ENCODE data around the gene CDON.
"Not testable (repeated sequence)": the region's sequence is repeated elsewhere in the genome, so short reads cannot be mapped to it uniquely, and the experiment has no call there.

Gene CDON

DNA sequence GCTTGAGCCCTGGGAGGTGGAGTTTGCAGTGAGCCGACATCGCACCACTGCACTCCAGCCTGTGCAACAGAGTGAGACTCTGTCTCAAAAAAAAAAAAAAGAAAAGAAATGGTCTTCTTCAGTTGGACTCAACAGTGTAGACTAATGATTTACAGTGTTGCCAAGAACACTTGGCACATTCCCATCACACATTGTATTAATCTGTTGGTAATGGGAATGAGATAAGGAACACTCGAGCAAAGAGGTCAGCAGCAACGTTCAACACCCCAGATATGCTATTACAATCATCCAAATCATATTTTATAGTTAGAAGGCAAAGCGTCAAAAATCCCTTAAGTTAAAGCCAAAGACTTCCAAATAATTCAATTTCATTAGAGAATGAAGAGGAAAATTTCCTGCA lies 14.5 kb downstream of the CDON start:
- no peak for DNase-seq

DNA sequence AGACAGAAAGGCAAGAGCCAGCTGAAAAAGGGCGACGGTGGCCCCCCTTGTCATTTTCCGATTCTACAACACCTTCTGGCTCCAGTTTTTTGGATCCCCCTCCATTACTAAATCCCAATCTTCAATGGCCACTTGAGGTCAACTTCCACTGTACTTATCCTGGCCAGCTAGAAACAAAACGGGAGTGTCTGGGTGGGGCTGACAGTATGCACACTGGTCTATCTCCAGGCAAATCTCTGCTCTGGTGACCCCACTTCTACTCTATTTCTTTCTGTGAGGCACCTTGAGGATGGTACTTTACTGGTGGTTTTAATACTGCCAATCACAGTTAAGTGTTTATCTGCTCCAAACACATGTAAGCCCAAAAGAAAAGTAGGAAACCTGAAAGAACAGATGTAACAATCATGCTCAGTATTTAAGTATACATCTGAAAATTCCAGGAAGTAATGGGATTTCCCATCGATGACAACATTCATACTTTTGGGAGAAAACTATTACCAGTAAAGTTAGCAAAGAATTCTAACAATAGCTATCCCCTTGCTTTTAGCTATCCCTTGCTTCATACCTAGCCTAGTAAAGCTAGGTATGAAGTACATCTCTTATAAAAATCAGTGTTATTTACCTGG lies 16.0 kb downstream of the CDON start:
- DNase-seq: no peak

DNA sequence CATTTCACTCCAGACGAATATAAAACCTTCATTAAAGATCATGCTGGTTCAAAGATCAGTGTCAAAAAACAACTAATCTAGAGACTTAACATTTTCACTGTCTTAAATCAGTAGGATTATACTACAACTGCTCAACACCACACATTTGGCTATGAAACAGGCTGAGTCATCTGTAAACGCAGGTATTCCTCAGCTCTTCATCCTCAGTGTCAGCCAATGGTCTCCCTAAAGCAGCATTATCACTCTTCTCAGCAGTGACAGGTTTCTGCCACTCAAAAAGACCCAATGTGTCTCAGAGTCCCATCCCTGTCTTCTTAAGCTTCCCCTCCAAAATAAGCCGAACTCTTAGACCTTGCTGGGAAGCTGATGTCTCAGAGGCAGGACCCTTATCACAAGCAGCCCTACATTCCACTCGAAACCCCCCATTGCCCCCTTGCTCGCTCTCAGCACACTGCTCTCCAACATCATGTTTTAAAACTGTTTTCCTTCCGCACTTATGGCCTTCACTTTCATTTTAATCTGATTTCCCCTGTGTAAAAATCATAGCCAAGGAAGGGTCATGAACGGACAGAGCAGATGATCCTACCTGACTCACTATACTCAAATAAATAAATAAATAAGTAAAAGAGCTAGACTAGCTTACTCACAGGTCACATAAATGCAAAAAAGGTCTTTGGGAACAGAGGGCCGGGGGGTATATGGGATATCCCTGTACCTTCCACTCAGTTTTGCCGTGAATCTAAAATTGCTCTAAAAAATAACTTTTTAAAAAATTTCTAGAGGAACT lies 23.0 kb downstream of the CDON start:
- DNase-seq: no peak

DNA sequence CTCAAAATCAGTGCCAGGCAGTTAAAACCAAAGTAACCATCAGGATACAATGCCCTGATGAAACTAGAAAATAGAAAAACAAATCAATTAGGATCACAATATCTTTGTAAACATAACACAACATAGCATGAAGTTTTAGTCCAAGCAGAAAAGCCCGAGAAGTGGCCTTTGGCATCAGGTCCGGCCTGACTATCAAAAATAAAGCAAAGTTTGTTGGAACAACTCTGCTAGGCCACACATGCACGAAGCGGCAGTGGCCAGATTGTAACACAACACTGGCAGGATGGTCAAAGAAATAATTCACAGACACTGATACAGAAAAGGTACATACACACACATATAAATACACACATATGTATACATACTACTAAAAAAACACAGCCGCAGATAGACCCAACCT lies 26.9 kb downstream of the CDON start:
- DNase-seq: no peak

DNA sequence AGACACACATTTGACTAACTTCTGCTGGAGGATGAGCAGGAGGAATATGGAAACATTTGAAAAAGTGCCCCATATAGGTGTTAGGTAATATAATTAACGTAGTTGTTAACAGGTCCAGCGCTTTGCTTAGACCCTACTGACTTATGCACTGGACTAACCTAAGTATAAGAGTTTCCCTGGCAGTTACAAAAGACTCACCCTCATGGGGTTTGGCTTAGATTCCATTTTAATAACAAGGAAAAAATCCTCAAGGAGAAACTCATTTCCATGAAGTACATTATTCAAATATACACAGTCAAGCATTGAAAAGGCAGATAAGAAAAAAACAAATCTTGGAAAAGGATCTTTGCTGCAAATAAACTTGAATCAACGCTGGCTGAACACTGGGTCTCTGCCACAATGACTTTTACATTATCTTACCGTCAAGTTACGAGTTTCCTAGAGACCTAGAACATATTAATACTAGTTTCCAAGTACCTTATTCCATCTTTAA lies 27.7 kb downstream of the CDON start:
- no peak for DNase-seq

- DNase-seq: no peak
These were observed 28.4 kb downstream of the CDON start for GRCh38 chr11:126034039-126034932.

DNA sequence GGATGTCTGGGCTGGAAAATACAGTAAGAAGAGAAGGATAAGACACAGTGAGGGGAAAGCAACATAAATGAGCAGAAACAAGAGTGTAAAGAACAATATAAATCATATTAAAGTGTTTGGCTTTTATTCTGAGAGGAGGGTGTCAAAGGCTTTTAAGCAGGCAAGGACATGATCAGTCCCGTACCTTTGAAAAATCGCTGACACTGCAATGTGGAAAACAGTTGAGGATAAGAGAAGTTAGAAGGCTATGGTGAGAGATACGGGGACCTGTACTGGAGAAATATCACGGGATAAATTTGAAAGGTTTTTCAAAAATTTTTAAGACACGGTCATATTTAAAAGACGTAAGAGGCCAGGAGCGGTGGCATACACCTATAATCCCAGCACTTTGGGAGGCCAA lies 30.3 kb downstream of the CDON start:
- DNase-seq: no peak

- no peak for DNase-seq
These were observed 32.9 kb downstream of the CDON start for GRCh38 chr11:126029805-126030204.

DNA sequence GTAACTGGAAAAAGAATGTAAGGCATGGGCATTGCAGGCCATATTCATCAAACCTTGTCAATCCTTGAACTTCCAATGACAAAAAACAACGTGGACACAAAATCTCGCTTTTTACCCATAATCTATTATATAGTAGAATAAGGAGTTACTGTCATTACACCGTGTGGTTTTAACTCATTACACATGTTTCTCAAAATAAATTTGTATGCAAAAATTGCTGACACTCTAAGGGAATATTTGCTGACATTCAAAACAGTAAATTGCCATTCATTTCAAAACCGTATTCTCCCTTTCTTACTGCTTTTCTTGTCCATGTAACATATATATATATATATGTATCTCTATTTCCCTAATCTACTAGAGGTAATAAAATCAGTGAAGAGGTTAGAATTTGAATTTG lies 33.4 kb downstream of the CDON start:
- no peak for DNase-seq

GRCh38 chr11:126028534-126028933 lies 34.1 kb downstream of the CDON start:
- DNase-seq: not testable (repeated sequence)

DNA sequence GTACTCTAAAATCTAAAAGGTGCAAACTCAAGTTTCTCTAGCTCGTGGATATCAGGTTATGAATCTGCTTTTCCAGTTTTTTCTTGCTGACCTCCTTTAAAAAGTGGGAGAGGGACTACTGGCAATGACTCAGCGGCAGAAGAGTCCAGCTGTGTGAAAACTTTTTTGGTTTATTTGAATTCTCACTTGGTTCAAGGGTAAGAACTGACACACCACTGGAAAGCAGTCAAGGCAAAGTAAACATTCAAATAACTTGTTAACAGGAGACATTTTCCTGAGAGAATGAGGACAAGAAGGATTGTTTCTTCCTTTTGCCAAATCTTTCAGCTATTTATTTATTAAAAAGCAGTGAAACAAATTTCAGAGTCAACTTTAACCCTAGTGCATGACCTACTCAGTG lies 36.1 kb downstream of the CDON start:
- DNase-seq: no peak

- no peak for DNase-seq
These were observed 36.8 kb downstream of the CDON start for GRCh38 chr11:126025822-126026221.

- DNase-seq: no peak
These were observed 38.5 kb downstream of the CDON start for GRCh38 chr11:126024123-126024522.

DNA sequence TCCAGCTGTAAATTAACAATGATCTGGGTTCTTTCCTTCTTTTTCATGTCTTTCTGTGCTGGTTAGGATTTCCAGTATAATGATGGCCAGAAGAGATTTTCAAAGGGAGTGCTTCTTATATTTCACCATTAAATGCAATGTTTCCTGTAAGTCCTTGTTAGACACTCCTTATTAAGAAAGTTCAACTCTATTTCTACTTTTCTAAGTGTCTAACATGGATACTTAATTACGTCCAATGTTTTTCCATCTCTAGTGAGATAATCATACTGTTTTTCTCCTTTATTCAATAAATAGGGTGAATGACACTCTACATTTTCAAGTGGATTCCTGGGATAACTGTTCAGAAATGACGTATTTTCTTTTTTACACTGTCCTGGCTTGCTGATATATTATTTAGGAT lies 49.8 kb downstream of the CDON start:
- DNase-seq: no peak

- DNase-seq: no peak
These were observed 50.9 kb downstream of the CDON start for GRCh38 chr11:126011754-126012153.

DNA sequence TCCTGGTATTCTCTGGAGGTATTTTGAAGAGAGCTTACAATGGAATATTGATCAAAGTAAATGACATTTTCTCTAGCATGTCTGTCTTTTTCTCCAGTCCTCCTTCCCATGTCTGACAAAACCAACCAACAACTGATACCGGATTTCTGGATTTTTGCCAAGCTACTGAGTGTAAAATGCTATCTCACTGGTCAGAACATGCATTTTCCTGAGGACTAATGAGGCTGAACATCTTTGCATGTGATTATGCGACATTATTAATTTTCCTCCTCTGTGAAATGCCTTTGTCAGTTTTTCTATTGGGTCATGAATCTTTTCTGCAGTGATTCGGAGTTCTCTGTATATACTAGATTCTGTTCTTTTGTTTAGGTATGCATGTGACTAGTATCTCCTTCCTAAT lies 51.4 kb downstream of the CDON start:
- no peak for DNase-seq

- no peak for DNase-seq
These were observed 53.7 kb downstream of the CDON start for GRCh38 chr11:126008956-126009355.

DNA sequence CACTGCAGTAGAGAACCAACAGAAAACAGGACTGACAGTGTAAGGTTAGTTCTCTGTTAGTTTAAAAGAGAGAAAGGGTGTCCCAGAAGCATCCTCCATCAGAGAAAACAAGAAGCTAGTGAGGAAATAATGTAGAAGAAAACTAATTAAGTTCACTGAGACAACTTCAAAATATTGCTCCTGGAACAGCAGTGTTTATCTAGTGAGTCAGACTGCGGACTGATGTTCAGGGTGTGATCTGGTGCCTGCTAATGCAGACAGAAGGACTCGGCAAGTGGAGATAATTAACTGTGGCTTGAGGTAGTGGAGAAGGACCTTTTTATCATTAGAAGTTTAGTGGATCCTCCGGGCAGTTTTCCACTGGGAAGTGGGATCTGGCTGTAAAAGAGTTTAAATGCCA lies 55.4 kb downstream of the CDON start:
- DNase-seq: no peak

DNA sequence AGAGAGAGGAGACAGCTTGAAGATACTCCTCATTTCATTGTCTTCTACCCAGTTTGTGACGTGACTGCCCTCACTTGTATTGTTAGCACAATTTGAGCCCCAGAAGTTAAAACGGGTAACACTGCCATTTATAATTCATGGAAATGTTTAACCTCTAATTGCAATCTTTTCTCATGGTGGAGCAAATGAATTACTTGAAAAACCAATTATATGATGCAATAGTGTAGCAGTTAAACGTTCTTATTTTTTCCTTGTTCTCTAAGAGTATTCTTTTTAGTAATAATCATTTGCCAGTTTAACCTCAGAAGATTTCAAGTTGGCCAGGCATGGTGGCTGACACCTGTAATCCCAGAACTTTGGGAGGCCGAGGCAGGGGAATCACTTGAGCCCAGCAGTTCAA lies 56.6 kb downstream of the CDON start:
- no peak for DNase-seq

DNA sequence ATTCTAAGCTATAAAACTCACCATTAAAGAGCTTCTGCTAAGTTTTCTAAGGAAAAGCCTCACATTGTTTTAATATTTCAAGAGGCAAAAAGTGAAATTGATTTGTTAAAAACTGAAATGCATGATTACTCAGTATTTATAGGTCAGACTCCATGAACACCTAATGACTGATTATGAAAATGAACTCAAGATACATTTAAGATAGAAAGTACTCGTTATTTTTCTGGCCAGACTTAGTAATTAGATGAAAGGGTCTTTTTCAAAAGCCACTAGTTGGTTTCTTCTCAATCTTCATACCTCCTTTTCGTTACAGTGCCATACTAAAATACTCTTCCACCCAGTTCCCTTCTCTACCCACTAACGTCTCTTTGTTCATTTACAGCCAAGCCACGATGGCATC lies 60.5 kb downstream of the CDON start:
- DNase-seq: no peak

DNA sequence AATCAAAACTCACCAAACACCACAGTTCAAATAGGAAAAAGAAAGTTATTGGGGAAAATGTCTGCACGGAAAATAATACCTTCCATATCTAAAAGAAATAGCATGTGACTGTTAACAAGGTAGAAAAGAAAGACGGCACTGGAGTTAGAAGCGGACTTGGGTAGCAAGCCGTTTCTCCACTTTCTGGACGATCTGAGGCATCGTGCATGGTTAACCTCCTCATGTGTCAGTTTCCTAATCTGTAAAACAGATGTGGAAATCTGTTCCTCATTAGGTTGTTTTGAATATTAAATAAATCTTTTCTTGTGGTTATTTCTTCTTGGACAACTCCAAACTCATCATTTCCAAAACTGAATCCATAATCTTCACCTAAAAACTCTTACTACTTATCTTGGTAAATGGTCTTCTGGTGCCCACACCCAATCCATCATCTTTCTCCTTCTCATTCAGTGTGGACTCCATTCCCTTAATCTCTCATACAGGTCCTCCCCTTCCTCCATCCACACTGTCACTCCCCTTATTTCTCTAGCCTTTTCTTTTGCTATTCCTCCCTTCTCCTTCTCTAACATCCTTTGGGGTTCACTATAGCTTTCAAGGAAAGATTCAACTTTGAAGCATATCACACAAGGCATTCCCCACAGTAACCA lies 63.3 kb downstream of the CDON start:
- DNase-seq: no peak

GRCh38 chr11:125998267-125998666 lies 64.4 kb downstream of the CDON start:
- no peak for DNase-seq

DNA sequence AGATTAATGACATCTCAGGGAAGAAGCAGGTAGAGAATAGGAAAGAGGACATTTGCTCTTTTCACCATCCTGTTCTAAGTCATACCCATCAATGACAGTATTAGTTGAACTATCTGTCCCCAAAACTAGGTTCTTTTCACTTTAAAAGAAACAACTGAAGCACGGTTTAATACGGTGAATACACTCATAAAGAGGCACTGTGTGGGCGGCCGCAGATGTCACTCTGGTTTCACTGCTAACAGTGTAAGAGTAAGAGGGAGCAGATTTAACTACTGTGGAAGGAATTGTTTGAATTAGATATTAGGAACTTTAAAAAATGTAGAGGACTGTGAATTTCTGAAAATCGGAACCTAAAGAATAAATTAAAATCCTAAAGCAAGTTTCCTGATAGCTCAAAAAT lies 67.4 kb downstream of the CDON start:
- peak in 1 of 2 donors; percentile 2 for DNase-seq

Data from hippocampal formation (tissue), 2 donors.